Liver (tissue), 9 donors: ENCODE results near the gene RPGRIP1L. TPM values are rescaled to one million over a fixed set of nuclear protein-coding genes. Genes with fewer than 3 reads are reported as not detected.

ENCODE experiments used
- DNase-seq: peaks from one replicate; pipeline ENCODE4 v3.0.0-alpha.2; 2017; ENCODE audit warnings: low spot score
- H3K27ac ChIP-seq, 2 donors: one replicate each; pipeline ENCODE4 v1.7.0; 2013; ENCODE audit warnings: inconsistent platforms in 2 of 2, low read length in 2 of 2, control low read depth in 1 of 2, low read depth in 1 of 2, mild to moderate bottlenecking in 1 of 2
- H3K27me3 ChIP-seq, 4 donors: one replicate each; pipeline versions ENCODE4 v1.6.1 to v1.7.0; 2013; ENCODE audit warnings: low read length in 3 of 4, inconsistent platforms in 1 of 4, mild to moderate bottlenecking in 1 of 4, moderate library complexity in 1 of 4; ENCODE audit not compliant: control insufficient read depth in 4 of 4, insufficient read depth in 4 of 4
- H3K36me3 ChIP-seq, 4 donors: one replicate each; pipeline versions ENCODE4 v1.6.1 to v1.7.0; 2013; ENCODE audit warnings: low read length in 3 of 4, mild to moderate bottlenecking in 3 of 4, low read depth in 1 of 4, moderate library complexity in 1 of 4; ENCODE audit not compliant: control insufficient read depth in 4 of 4, insufficient read depth in 3 of 4
- H3K4me1 ChIP-seq, 4 donors: one replicate each; pipeline versions ENCODE4 v1.6.1 to v1.7.0; 2013; ENCODE audit warnings: low read length in 3 of 4, mild to moderate bottlenecking in 3 of 4, moderate library complexity in 1 of 4; ENCODE audit not compliant: control insufficient read depth in 4 of 4, insufficient read depth in 4 of 4
- H3K4me3 ChIP-seq, 3 donors: one replicate each; pipeline versions ENCODE4 v1.6.1 to v1.7.0; 2013; ENCODE audit warnings: low read length in 3 of 3, control low read depth in 1 of 3, low read depth in 1 of 3, mild to moderate bottlenecking in 1 of 3
- H3K9ac ChIP-seq, 2 donors: one replicate each; pipeline ENCODE4 v1.7.0; 2013; ENCODE audit warnings: low read length in 2 of 2, mild to moderate bottlenecking in 2 of 2, moderate library complexity in 2 of 2, control low read depth in 1 of 2, low read depth in 1 of 2
- H3K9me3 ChIP-seq, 4 donors: one replicate each; pipeline versions ENCODE4 v1.6.1 to v1.7.0; 2013; ENCODE audit warnings: low read length in 3 of 4; ENCODE audit not compliant: control insufficient read depth in 4 of 4
- ATF3 ChIP-seq: IDR thresholded peaks from 2 replicates; pipeline ENCODE4 v1.6.1; 2016; ENCODE audit warnings: antibody characterized with exemption
- CTCF ChIP-seq: fragments of 150-350 bp; IDR thresholded peaks from 2 replicates; pipeline ENCODE4 v1.5.1; 2017; ENCODE audit warnings: improper control_type of control experiment, low read depth, low read length; ENCODE audit not compliant: missing input control
- EGR1 ChIP-seq, 2 donors: IDR thresholded peaks; 2 replicates each; pipeline ENCODE4 v1.6.1; 2016 to 2018; ENCODE audit warnings: antibody characterized with exemption in 2 of 2, low read depth in 2 of 2
- FOXA1 ChIP-seq: IDR thresholded peaks from 2 replicates; pipeline ENCODE4 v1.6.1; 2016; ENCODE audit warnings: antibody characterized with exemption
- FOXA2 ChIP-seq: IDR thresholded peaks from 2 replicates; pipeline ENCODE4 v1.6.1; 2016; ENCODE audit warnings: antibody characterized with exemption
- GABPA ChIP-seq, 2 donors: IDR thresholded peaks in 1 of 2; conservative IDR thresholded peaks in 1 of 2; 2 replicates each; pipeline ENCODE4 v1.6.1; 2016; ENCODE audit warnings: antibody characterized with exemption in 2 of 2, mild to moderate bottlenecking in 1 of 2, moderate library complexity in 1 of 2
- HNF4A ChIP-seq, 2 donors: conservative IDR thresholded peaks; 2 replicates each; pipeline ENCODE4 v1.6.1; 2016; ENCODE audit warnings: antibody characterized with exemption in 2 of 2, mild to moderate bottlenecking in 2 of 2
- HNF4G ChIP-seq: IDR thresholded peaks from 2 replicates; pipeline ENCODE4 v1.6.1; 2016; ENCODE audit warnings: antibody characterized with exemption
- JUND ChIP-seq, 2 donors: IDR thresholded peaks; 2 replicates each; pipeline ENCODE4 v1.6.1; 2016; ENCODE audit warnings: antibody characterized with exemption in 2 of 2
- MAX ChIP-seq: IDR thresholded peaks from 2 replicates; pipeline ENCODE4 v1.6.1; 2016; ENCODE audit warnings: antibody characterized with exemption
- NR2F2 ChIP-seq: IDR thresholded peaks from 2 replicates; pipeline ENCODE4 v1.6.1; 2016; ENCODE audit warnings: antibody characterized with exemption
- RAD21 ChIP-seq, 2 donors: IDR thresholded peaks; 2 replicates each; pipeline ENCODE4 v1.6.1; 2016; ENCODE audit warnings: antibody characterized with exemption in 2 of 2, mild to moderate bottlenecking in 2 of 2
- REST ChIP-seq: IDR thresholded peaks from 2 replicates; pipeline ENCODE4 v1.6.1; 2016; ENCODE audit warnings: antibody characterized with exemption, mild to moderate bottlenecking
- RXRA ChIP-seq, 2 donors: IDR thresholded peaks; 2 replicates each; pipeline ENCODE4 v1.6.1; 2017 to 2018; ENCODE audit warnings: antibody characterized with exemption in 2 of 2, mild to moderate bottlenecking in 1 of 2
- SP1 ChIP-seq: IDR thresholded peaks from 2 replicates; pipeline ENCODE4 v1.6.1; 2018; ENCODE audit warnings: antibody characterized with exemption, mild to moderate bottlenecking
- TAF1 ChIP-seq: conservative IDR thresholded peaks from 2 replicates; pipeline ENCODE4 v1.6.1; 2016; ENCODE audit warnings: antibody characterized with exemption, mild to moderate bottlenecking
- YY1 ChIP-seq: IDR thresholded peaks from 2 replicates; pipeline ENCODE4 v1.6.1; 2016; ENCODE audit warnings: antibody characterized with exemption, mild to moderate bottlenecking
- ZBTB33 ChIP-seq: IDR thresholded peaks from 2 replicates; pipeline ENCODE4 v1.6.1; 2016; ENCODE audit warnings: antibody characterized with exemption
- WGBS: extraction: QIAGEN DNeasy Blood & Tissue Kit; methylation state at CpG from one replicate; pipeline ENCODE4 v1.1.7; 2013; 5-methylcytosine and 5-hydroxymethylcytosine counted together
- polyA plus RNA-seq, 2 donors: library from polyadenylated mRNA; stranded (reverse) in 1 of 2; unstranded in 1 of 2; fragments of 200-250 nt in 1 of 2; fragments of >200 nt in 1 of 2; fragmentation: Nextera tagmentation in 1 of 2; extraction: Ambion mirVana in 1 of 2; gene quantifications; one replicate each; pipeline versions ENCODE4 v1.2.1 to v1.2.3, GENCODE V29; 2013 to 2015
- total RNA-seq, 2 donors: library from RNA; depleted of rRNA; stranded (reverse); fragments of >200 nt; gene quantifications; one replicate each; pipeline ENCODE4 v1.2.3, GENCODE V29; 2014
- donor health status: healthy.
- donor health status: healthy.
- donor health status: healthy.
- donor health status: healthy.
- donor health status: healthy.

RPGRIP1L gene
- total and polyA plus RNA-seq, 4 donors = 0.46 to 1.4 (median 0.89) TPM

GRCh38 chr16:53642094-53642493 is 61.6 kb downstream of the RPGRIP1L start:
- WGBS = 81% methylated on average over 5 of the region's 5 CpGs
- Histone ChIP-seq H3K4me1 (no peaks in the 10 kb centered on the region), H3K9ac (no peak overlapping the region), H3K9me3 (peaks cover 0 to 9% (median 2%) of the 10 kb centered on the region in 4 donors), H3K27me3 (no peaks in the 10 kb centered on the region), H3K36me3 (no peaks in the 10 kb centered on the region), H3K4me3 (no peak overlapping the region), H3K27ac (no peak overlapping the region)
- DNase-seq = no peak
- TF ChIP-seq JUND (IDR thresholded peaks at IDR 0.05) (no peak), REST (no peak), FOXA2 (no peak), HNF4A (conservative IDR thresholded peaks at IDR 0.05) (no peak), SP1 (no peak), RAD21 (IDR thresholded peaks at IDR 0.05) (no peak), TAF1 (no peak), GABPA (IDR thresholded peaks at IDR 0.05 in 1 of 2, conservative IDR thresholded peaks at IDR 0.05 in 1 of 2) (no peak), YY1 (no peak), ZBTB33 (no peak), EGR1 (IDR thresholded peaks at IDR 0.05; ENCODE audit: low read depth in 2 of 2) (no peak), CTCF (no peak), HNF4G (no peak), RXRA (IDR thresholded peaks at IDR 0.05) (no peak), ATF3 (no peak), FOXA1 (no peak)

GRCh38 chr16:53636978-53637377 is 66.7 kb downstream of the RPGRIP1L start:
- no peak for DNase-seq
- no peak overlapping the region for H3K9ac ChIP-seq
- H3K27ac ChIP-seq = no peak overlapping the region
- H3K27me3 ChIP-seq = no peaks in the 10 kb centered on the region
- WGBS = 89% methylated on average over 2 of the region's 2 CpGs
- H3K4me3 ChIP-seq = no peak overlapping the region
- H3K4me1 ChIP-seq = no peaks in the 10 kb centered on the region
- H3K36me3 ChIP-seq = no peaks in the 10 kb centered on the region
- H3K9me3 ChIP-seq = no peaks in the 10 kb centered on the region
- no peak for TF ChIP-seq MAX
- no peak for TF ChIP-seq EGR1 (IDR thresholded peaks at IDR 0.05; ENCODE audit: low read depth in 2 of 2)
- TF ChIP-seq YY1 = no peak
- TF ChIP-seq TAF1 = no peak
- TF ChIP-seq ATF3 = no peak
- no peak for TF ChIP-seq SP1
- TF ChIP-seq NR2F2 = no peak
- no peak for TF ChIP-seq CTCF
- no peak for TF ChIP-seq REST
- TF ChIP-seq RAD21 (IDR thresholded peaks at IDR 0.05) = no peak
- no peak for TF ChIP-seq GABPA (IDR thresholded peaks at IDR 0.05 in 1 of 2, conservative IDR thresholded peaks at IDR 0.05 in 1 of 2)
- TF ChIP-seq HNF4A (conservative IDR thresholded peaks at IDR 0.05) = no peak
